ENCODE data around the gene MORF4L1.
"Not testable (repeated sequence)": the region's sequence is repeated elsewhere in the genome, so short reads cannot be mapped to it uniquely, and the experiment has no call there.

MORF4L1 gene

DNA sequence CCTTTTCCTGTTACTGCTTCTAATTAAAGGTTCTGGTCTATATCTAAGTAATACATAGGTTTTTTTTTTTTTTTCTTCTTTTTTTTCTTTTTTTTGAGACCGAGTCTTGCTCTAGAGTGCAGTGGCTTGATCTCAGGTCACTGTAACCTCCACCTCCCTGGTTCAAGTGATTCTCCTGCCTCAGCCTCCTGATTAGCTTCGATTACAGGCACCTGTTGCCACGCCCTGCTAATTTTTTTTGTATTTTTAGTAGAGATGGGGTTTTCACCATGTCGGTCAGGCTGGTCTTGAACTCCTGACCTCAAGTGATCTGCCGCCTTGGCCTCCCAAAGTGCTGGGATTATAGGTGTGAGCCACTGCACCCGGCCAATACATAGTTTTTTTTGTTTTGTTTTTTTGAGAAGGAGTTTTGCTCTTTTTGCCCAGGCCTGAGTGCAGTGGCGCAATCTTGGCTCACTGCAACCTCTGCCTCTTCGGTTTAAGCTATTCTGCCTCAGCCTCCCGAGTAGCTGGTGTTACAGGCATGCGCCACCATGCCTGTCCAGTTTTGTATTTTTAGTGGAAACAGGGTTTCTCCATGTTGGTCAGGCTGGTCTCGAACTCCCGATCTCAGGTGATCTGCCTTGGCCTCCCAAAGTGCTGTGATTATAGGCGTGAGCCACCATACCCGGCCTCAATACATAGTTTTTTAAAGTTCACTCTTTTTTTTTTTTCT lies 28.3 kb downstream of the MORF4L1 start:
- DNase-seq (ENCODE audit: low read depth): not testable (repeated sequence)

DNA sequence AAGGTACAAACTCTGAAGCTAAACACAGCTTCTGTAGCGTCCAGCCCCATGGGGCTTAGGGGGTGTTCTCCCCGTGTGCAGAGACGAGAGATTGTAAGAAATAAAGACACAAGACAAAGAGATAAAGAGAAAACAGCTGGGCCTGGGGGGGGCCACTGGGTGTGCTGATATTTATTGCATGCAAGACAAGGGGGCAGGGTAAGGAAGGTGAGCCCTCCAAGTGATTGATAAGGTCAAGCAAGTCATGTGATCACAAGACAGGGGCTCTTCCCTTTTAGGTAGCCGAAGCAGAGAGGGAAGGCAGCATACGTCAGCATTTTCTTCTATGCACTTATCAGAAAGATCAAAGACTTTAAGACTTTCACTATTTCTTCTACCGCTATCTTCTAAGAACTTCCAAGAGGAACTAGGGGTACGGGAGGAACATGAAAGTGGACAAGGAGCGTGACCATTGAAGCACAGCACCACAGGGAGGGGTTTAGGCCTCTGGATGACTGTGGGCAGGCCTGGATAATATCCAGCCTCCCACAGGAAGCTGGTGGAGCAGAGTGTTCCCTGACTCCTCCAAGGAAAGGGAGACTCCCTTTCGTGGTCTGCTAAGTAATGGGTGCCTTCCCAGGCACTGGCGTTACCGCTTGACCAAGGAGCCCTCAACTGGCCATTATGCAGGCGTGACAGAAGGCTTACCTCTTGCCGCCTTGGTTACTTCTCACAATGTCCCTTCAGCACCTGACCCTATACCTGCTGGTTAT lies 29.8 kb downstream of the MORF4L1 start:
- peak; percentile 50 for DNase-seq (ENCODE audit: low read depth)

DNA sequence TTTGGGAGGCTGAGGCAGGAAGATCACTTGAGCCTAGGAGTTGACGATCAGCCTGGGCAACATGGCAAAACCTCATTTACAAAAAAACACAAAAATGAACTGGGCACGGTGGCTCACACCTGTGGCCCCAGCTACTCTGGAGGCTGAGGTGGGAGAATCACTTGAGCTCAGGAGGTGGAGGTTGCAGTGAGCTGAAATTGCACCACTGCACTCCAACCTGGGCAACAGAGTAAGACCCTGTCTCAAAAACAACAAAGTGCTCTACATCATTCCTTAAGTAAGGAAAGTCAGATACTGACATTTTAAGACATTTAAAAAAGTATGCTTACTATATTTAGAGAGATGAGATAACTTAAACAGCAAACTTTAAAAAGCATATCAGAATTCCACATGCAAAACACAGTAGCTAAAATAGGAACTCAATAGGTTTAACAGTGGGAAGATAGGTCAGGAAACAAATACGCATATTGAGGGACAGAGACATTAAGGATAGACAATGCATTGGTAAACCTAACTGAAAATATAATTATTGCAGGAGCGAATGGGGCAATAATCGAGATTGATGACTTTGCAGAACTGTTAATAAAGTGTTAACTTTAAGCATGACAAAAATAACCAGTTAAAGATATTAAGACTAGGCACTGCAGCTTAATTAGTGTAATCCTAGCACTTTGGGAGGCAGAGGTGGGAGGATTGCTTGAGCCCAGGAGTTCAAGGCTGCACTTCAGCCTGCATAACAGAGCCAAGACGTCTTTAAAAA lies 32.1 kb downstream of the MORF4L1 start:
- no peak for DNase-seq (ENCODE audit: low read depth)

DNA sequence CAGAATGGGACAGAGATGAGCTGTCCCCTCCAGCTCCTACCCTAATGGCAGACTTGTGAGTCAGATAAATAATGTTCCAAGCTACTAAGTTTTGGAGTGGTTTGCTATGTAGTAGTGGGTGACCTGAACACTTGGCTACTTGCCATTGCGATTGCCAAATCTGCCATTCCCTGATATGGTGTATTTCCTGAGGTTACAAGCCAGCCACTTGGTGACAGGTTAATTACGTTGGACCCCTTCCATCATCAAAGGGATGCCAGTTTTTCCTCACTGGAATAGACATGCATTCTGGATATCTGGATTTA lies 33.6 kb downstream of the MORF4L1 start:
- DNase-seq (ENCODE audit: low read depth): no peak

DNA sequence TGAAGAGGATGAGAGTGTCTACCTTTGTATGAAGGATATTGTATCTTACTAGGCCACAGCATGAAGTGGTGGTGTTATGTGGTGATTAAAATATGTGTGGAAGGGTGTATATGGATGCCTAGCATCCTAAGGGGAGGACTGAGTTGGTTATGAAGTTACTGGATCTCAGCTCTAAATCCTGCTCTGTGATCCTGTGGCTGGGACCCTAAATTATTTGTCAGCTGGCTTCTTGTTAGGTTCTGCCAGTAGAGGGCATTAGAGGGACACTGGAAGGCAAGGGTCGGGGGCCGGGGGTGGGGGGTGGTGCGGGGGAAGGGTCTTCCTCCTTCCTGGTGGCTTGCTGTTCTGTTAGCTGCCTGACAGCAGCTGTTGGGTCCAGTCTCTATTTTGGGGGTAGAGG lies 34.9 kb downstream of the MORF4L1 start:
- no peak for DNase-seq (ENCODE audit: low read depth)

DNA sequence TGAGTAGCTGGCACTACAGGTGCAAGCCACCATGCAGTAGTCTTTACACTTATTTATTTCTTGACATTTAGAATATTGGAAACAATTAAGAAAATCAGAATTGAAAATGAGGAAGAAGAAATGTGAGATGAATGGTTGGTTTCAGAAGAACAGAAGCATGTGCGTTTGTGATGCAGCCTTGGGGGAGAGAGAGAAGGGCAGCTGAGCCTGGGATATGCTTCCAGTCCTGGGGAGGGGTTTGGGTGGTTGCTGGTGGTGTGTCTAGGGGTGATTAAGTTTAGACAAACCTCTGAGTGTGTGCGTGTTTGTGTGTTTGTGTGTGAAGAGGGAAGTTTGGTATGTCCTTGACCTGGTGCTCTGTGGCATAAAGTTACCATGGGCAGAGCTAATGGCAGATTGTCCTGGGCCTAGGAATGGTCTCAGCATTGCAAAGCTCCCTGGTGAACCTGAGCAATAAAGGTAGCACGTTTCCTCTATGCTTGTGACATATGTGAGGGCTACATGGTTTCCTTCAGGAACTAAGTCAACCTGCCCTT lies 36.5 kb downstream of the MORF4L1 start:
- no peak for DNase-seq (ENCODE audit: low read depth)

DNA sequence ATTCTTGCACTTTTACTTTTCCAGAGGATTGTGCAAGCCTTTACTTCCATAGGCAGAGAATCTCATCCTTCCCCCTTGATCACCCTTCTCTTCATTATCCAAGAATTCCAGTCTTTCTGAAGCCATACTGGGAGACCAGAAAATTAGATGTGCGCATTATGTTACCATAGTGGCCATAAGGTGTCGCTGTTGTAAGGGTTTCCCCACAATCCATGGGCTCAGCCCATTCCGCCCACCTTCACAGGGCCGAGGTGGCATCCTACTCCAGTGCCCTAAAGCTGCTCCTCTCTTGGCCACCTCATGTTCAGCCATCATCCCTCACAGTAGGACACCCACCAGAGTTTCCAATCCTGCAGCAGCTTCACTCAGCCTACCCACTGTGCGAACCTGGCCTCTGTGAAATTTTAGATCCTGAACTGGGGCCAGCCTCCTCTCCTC lies 37.1 kb downstream of the MORF4L1 start:
- no peak for DNase-seq (ENCODE audit: low read depth)

DNA sequence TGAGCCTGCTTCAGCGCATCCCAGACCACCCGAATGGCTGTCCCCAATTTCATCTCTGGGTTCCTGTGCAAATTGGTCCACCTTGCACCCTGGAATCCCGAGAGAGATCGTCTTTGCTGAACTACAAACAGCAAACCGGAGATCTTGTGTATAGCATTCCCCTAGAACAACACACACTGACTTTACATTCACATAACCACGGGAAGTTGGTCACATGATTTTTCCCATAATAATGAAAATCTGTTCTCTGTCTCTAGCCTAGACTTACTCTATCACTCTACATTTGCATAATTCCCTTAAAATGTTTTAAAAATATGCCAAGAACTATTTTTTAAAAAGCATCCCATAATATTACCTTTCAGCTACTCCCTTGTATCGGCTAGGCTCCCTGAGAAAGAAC lies 37.6 kb downstream of the MORF4L1 start:
- no peak for DNase-seq (ENCODE audit: low read depth)

DNA sequence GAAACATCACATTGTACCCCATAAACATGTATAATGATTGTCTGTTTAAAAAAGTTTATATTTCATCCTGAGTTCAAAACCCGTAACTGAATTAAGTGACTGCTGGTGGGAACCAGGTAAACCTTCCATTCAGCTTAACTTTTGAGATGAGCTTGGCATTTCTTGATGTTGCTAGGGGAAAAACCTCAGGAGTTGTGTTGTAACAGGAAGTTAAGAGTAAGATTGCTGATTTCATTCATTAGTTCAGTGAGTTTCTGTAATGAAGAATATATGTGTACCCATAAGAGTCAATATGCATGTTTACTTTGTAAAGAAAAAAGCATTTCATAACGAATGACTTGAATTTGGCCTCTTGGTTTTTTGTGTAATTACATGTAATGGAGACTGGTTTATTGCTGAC lies 39.6 kb downstream of the MORF4L1 start:
- DNase-seq (ENCODE audit: low read depth): no peak

DNA sequence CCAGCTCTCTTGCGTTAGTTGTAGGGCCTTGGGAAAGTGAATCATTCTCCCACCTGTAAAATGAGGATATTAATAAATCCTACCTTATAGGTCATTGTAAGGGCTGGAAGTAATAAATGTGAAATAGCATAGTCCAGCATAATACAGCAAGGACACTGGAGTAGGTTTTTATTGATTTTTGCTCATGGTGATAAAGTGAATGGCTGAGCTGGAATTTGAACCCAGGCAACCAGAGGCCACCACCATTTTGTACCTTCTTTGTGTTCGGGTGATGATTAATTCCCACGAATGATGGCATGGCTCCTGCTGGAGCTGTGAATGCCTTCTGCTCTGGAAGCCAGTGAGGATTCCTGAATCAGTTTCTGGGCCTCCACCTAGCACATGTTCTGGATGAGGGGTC lies 40.3 kb downstream of the MORF4L1 start:
- DNase-seq (ENCODE audit: low read depth): no peak

DNA sequence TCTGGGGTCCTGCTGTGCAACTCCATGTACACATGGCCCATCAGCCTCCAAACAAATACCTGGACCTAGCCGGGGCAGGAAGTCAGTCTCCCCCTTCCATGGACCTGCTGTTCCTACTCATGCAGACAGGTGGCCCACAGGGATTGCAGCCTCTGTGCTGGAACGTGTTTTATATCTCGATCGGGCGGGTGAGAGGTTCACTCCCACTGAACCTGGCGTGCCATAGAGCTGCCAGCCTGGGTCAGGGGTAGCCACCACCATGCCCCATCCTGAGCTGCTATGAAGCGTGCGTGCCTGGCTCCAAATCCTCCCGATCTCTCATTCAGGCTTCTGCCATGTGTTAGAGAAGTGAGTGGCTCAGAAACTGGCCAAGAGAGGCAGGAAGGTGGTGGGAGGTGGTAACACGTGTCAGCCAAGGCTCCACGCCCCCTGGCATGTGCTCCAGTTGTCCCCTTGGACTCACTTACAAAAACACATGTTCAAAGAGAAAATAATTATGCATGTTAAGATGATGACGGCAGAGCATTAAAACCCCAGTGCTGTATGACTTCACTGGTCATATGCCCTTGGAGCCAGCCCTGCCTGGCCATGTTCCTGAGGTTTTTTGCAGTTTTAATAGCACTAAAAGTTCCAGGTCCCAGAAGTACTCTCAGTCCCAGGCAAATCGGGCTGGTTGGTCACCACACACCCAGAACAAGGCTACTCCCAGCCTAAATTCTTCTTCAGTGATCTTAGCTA lies 41.5 kb downstream of the MORF4L1 start:
- DNase-seq (ENCODE audit: low read depth): no peak

DNA sequence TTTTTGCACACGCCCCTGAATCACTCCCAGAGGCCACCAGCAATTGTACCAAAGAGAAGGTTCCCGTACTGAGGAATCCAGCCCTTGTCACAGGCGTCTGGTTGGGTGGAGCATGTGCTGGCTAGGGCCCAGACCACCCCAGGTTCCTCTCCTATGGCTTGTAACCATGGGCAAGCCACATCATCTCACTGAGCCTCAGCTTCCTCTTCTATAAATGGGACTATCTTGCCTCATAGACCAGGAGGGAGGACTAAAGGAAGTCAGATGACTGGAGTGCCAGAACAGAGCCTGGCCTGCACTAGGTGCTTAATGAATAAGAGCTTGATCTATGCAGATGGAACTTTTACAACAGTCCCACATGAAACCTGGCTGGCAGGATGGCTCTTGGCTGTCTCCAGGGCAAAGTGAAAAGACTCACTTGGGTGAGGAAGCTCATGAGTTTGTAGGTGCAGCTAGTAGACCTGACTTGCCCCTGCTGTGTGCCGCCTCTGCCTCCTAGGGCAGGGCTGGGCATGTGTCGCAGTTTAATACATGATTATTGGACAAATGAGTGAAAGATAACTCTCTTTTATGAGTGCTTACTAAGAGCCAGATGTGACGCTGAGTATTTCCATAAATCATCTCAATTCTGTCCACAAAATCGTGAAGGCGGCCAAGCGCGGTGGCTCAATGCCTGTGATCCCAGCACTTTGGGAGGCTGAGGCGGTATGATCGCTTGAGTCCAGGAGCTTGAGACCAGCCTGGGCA lies 42.8 kb downstream of the MORF4L1 start:
- DNase-seq (ENCODE audit: low read depth): no peak

DNA sequence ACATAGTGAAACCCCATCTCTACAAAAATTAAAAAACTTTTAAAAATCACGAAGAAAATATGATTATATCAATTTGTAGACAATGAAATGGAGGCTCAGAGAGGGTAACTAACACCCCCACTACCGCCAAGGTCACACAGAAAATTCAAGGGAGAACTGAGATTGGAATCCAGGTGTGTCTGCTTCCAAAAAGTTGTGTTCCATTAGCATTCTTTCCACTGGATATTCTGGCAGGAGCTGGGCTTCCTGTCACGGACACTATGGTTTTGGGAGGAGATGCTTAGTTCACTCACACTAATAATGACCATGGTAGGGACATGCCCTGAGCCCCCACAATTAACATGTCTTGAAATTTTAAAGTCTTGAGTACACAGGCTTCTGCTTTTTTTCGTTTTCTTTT lies 43.4 kb downstream of the MORF4L1 start:
- DNase-seq (ENCODE audit: low read depth): no peak

DNA sequence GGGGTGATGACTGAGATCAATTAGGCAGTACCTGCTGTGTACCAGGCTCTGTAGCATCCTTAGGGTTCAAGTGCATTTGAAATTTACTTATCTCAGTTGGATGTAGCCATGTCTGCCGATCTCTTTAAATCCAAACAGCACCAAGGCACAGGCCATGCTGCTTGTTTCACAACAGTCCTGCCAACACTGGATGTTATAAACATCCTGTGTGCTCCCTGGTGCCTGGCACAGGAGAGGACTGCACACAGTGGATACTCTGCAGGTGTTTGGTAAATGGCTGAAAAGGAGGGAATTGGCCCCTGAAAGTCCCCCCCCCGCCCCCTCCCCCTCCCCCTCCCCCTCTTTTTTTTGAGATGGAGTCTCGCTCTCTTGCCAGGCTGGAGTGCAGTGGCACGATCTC lies 45.2 kb downstream of the MORF4L1 start:
- no peak for DNase-seq (ENCODE audit: low read depth)

DNA sequence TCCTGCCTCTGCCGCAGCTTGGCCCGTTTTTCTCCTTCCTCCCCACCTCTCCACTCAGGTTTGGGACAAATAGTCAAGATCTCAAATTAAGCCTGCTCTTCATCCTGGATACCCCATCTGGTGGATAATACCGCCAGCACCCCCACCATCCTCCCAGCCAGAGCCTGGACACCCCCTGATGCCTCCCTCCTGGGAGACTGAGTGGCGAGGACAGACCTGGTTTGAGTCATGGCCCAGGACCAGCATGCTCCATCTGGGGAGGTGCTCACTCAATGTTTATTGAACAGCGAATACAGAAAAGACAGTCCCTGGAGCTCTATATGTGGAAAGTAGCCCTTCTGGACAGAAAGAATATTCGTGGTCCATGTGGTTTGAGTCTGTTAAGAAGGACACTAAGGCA lies 48.8 kb downstream of the MORF4L1 start:
- no peak for DNase-seq (ENCODE audit: low read depth)

DNA sequence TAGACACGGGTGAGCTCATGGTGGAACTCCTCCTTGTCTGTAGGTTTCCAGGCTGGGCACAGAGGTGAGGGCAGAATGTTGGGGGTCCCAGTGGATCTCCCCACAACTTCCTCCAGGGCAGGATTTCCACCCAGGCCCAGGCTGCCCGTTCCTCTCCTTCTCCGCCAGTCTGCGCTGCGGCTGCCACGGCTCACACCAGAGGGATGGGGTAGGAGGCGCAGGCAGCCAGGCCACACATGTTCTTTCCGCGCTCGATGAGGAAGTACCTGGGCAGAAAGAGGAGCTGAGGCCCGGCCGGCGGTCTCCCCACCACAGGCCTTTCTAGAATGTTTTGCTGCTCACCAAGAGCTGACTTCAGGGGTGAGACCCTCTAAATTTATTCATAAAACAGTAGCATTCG lies 49.2 kb downstream of the MORF4L1 start:
- DNase-seq (ENCODE audit: low read depth): no peak

DNA sequence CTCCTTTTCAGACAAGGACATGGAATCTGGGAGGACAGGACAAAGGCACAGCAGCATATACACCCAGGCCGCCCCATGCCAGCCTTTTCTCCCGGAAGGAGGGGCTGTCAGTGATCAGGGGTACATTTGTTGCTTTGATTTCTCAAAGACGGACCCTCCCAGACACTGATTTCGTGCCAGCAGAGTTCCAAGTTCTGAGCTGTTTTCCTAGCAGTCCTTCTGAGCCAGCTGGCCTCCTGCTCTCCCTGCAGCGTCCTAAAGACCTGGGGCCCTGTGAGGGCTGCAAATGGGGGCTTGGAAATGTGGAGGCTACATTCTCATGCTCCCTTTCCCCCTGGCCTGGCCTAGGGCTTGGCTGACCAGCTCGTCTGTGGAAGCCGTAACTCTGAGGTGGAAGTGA lies 49.8 kb downstream of the MORF4L1 start:
- DNase-seq (ENCODE audit: low read depth): no peak

DNA sequence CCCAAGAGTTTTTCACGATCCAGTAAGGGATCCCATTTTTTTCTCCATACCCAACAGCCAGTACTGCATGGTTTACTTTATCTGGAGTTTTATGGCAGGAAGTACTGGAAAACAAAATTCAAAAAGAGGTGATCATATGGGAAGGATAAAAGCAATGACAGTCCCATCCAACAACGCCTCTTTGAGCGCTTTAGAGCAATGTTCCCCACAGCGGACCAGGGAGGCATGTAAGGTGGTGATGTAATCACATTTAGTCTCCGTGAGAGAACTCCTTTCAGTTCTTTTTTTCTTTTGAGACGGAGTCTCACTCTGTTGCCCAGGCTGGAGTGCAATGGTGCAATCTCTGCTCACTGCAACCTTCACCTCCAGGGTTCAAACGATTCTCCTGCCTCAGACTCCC lies 50.3 kb downstream of the MORF4L1 start:
- no peak for DNase-seq (ENCODE audit: low read depth)

DNA sequence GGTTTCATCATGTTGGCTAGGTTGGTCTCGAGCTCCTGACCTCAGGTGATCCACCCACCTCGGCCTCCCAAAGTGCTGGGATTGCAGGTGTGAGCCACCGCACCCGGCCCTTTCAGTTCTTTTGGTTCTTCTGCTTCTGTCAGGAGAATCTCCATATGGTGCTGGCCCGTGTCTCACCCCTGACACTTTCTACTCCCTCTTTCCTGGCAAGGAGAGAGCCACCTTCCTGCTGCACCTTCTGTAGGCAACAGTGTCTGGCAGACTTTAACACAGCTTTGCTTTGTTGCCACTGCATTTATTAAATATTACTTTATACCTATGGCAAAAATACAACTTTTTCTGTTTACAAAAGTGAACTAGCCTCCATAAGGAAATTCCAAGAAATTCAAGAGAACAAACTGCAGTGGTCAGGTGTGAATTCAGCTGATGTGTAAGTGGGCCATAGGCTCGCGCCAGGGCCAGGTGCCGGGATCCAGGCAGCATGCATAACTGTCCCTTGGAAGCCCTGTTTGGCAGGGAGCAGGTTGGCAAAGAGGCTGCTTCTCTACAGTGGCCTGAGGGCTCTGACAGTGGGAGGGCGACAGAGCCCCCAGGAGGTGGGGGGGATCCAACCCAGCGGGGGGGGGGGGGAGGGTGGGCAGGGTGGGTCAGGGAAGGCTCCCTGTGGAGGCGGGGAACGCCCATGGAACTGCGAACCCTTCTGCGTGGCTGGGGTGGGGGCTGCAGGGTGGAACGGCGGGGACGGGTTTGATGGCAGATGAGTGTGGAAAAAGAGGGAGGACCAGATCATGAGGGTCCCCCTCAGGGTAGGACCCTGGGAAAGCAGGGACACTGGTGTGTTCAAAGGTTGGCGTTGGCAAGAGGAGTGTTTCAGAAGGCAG lies 51.0 kb downstream of the MORF4L1 start:
- no peak for DNase-seq (ENCODE audit: low read depth)

DNA sequence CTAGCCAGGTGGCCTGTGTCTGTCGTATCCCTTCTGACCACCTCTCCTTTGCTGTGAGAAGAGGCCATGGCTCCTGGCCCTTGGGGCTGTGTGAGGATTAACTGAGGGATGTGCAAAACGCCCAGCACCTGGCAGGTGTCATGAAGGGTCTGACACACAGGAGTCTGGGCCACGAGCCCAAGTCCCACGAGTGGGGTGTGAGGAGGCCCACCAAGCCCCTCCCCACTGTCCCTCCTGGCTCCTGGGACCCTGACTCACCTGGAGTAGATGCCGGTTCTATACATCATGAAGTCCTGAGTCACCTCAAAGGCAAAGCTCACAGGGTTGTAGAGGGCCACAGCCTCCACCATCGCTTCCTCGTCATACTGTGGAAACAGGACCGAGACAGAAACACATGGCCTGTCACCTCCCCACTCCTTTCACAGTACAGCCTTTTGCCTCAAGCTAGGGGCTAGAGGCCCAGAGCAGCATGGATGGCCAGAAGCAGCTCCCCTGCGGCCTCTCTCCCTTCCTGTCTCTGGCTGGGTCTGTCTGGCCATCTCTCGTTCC lies 52.5 kb downstream of the MORF4L1 start:
- no peak for DNase-seq (ENCODE audit: low read depth)
